Endothelial cell of umbilical vein (primary cell): ENCODE data around the gene SAP30.

Source experiments
- CTCF ChIP-seq, 2 donors: IDR thresholded peaks; 1 replicate in 1 of 2; 2 replicates in 1 of 2; pipeline ENCODE4 v1.5.1; 2011; ENCODE audit warnings: low read length in 2 of 2, mild to moderate bottlenecking in 2 of 2, moderate library complexity in 2 of 2, control low read depth in 1 of 2, inconsistent platforms in 1 of 2, low read depth in 1 of 2; ENCODE audit not compliant: insufficient read depth in 1 of 2; ENCODE audit errors: extremely low read depth in 1 of 2
- EZH2 ChIP-seq: IDR thresholded peaks from 2 replicates; pipeline ENCODE4 v1.6.1; 2012; ENCODE audit warnings: borderline replicate concordance, low read depth, mild to moderate bottlenecking, moderate library complexity, low read length, inconsistent platforms; ENCODE audit not compliant: severe bottlenecking
- FOS ChIP-seq: IDR thresholded peaks from 2 replicates; pipeline ENCODE4 v1.6.1; 2011; ENCODE audit warnings: mild to moderate bottlenecking, low read length, moderate library complexity, borderline replicate concordance; ENCODE audit not compliant: insufficient read depth
- JUN ChIP-seq: IDR thresholded peaks from 2 replicates; pipeline ENCODE4 v1.6.1; 2011; ENCODE audit warnings: borderline replicate concordance, low read depth; ENCODE audit not compliant: insufficient read length, insufficient read depth
- MAX ChIP-seq: IDR thresholded peaks from 2 replicates; pipeline ENCODE4 v1.6.1; 2011; ENCODE audit not compliant: insufficient read depth, insufficient read length
- MYC ChIP-seq: IDR thresholded peaks from one replicate; pipeline ENCODE4 v1.6.1; 2011; ENCODE audit warnings: mild to moderate bottlenecking, low read depth, low read length
- POLR2A ChIP-seq: IDR thresholded peaks from 2 replicates; pipeline ENCODE4 v1.6.1; 2012; ENCODE audit warnings: low read depth, mild to moderate bottlenecking, control low read depth, low read length
- POLR2AphosphoS5 ChIP-seq: IDR thresholded peaks from 2 replicates; pipeline ENCODE4 v1.6.1; 2012; ENCODE audit warnings: low read depth, mild to moderate bottlenecking, control low read depth, low read length, moderate library complexity; ENCODE audit not compliant: insufficient read depth

DNA sequence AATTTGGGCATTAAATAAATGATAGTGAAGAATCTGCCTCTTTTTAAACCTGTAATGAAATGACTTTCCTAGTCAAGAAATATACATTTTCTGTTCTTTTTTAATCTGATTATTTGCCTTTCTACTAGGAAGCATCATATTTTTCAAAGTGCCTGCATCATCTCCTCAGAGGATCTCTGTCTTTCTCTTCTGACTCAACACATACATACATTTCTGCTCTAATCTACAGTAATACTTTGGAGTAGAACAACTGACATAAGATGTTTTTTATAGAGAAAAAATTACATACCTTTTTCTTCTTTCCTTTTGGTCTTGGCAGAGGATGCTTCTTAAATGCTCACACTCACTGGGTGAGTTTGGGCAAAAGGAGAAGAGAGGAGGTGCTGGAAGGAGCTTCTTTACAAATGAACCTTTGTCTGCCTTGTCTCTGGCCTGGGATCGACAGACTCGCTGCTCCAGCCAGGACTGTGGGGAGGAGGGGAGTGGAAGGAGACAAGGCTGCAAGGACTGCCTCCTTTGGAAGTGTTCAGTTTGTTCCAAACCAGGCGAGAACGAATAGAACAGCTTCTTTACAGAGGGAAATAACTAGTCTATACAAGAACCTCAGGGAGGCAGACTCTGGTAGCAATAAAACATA, 28.1 kb downstream of the SAP30 start, which contains the start of gene SCRG1:
- no peak for TF ChIP-seq MAX
- TF ChIP-seq POLR2AphosphoS5: no peak
- TF ChIP-seq CTCF (IDR thresholded peaks at IDR 0.05; ENCODE audit: extremely low read depth in 1 of 2, insufficient read depth in 1 of 2, low read depth in 1 of 2, low read length in 2 of 2): no peak
- TF ChIP-seq POLR2A: no peak
- TF ChIP-seq JUN: no peak
- no peak for TF ChIP-seq MYC
- TF ChIP-seq FOS: no peak
- TF ChIP-seq EZH2: no peak
